ENCODE measurements around the gene IL7R.

The IL7R gene, protein sequence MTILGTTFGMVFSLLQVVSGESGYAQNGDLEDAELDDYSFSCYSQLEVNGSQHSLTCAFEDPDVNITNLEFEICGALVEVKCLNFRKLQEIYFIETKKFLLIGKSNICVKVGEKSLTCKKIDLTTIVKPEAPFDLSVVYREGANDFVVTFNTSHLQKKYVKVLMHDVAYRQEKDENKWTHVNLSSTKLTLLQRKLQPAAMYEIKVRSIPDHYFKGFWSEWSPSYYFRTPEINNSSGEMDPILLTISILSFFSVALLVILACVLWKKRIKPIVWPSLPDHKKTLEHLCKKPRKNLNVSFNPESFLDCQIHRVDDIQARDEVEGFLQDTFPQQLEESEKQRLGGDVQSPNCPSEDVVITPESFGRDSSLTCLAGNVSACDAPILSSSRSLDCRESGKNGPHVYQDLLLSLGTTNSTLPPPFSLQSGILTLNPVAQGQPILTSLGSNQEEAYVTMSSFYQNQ

DNA sequence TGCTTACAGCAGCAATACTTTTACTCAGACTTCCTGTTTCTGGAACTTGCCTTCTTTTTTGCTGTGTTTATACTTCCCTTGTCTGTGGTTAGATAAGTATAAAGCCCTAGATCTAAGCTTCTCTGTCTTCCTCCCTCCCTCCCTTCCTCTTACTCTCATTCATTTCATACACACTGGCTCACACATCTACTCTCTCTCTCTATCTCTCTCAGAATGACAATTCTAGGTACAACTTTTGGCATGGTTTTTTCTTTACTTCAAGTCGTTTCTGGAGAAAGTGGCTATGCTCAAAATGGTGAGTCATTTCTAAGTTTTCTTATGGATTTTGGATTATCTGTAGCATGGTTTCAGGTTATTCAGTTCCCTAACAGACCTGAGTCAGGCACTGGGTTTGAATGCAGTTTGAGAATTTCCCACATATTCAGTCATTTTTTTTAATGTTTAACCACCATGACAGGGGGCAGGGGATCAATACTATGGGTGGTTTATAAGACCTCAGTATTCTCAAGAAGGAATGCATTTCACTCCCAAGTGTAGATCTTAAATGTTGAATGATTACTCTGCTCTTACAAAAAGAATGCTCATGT, at the start of gene IL7R:
Gene IL7R, plus strand, starts transcription at position 127 of the 587 bp plus-strand sequence. Its CDS starts 87 bp downstream, at position 214.
- no peak for DNase-seq (ENCODE audit: low read depth in 2 of 2)

DNA sequence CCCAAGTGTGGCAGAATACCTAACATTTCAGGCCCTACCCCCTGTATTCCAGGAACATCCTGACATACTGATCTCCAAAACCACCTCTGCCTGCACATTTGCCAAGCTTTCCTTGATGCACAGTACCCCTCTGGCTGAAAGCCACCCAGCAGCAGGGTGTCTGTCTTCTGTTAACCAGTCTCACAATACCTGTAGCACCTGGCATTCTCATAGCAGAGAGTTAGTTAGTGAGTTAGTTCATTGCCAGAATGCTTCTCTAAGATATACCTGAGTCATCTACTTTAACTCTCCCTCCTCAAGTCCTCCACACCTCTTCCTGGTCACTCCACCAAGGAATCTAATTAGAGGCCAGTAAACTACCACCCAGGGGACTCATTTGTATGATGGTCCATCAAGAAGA, 46.1 kb upstream of the IL7R start:
- DNase-seq (ENCODE audit: low read depth in 2 of 2), result no peak

DNA sequence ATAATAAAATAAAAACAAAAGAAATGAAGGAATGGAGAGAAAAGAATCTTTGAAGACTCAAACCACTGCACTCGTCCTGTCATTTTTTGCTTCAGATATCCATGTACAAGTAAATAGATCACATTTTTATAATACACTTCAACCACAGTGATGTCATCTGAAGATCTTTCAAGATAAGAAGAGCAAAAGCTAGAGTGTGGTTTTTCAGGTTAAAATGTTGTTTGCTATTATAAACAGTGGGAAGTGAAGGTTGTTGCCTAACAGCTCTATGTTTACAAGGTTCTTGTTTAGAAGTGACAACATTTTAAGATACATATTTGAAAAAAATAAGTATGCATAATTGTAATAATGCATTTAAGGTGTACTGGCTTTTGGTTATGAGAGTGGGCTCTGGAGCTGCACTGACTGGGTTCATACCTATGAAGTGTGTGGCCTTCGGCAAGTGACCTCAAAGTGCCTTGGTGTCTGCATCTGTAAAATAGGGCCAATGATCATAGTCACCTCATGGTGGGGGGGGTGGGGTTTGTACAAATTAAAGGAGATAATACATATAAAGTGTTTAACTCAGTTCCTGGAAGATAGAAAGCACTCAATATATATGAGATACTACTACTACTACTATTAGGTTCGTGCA, 45.5 kb upstream of the IL7R start:
- no peak for DNase-seq (ENCODE audit: low read depth in 2 of 2)

DNA sequence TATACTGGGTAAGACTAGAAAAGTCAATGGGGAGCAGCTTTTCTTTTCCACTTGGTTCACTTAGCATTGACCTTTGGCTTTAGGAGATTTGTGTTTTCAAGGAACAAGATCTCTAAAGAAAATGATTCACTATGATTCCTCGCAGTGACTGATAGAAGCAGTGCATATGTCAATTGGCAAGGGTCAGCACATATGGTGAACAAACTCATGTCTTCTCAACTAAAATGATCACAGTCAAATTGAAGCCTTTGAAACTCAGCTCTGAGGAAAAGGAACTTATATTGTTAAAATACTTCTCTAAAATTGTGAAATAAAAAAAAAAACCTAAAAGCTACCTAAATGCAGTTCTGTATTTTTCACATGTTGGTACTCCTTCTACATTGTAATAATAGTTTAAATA, 43.2 kb upstream of the IL7R start:
- no peak for DNase-seq (ENCODE audit: low read depth in 2 of 2)

DNA sequence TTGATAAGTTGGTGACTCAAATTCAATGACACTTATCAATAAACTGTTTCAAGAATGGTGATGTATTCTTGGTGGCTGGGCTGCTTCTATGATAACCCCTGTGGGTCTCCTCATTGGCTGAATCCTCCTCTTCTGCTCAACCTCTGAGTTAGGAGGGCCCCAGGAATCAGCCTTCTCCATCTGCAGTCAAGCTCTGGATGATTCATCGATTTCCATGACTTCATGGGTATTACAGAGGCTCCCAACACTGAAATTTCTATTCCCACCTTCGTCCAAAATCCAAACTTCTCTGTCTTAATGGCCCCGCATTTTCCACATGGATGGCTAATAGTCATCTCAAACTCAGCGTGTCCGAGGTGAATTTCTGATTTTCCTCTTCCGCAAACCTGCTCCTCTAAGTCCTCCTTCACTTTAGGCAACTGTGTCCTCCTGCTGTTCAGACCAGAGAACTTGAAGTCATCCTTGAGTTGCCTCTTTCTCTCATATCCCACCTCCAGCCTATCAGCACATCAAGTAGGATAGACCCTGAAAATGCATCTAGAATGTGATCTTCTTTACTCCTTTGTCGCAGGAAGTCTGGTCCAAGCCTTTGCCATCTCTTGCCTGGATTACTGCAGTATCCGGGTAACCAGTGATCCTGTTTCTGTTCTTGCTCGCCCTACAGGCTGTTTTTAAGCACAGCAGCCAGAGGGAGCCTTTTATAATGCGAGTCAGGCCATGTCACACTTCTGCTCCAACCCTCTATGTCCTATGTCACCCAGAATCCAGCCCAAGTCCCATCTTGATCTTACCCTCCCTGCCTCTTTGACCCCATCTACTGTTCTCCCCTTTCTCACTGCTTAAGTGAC, 41.4 kb upstream of the IL7R start:
- DNase-seq (ENCODE audit: low read depth in 2 of 2), result no peak

DNA sequence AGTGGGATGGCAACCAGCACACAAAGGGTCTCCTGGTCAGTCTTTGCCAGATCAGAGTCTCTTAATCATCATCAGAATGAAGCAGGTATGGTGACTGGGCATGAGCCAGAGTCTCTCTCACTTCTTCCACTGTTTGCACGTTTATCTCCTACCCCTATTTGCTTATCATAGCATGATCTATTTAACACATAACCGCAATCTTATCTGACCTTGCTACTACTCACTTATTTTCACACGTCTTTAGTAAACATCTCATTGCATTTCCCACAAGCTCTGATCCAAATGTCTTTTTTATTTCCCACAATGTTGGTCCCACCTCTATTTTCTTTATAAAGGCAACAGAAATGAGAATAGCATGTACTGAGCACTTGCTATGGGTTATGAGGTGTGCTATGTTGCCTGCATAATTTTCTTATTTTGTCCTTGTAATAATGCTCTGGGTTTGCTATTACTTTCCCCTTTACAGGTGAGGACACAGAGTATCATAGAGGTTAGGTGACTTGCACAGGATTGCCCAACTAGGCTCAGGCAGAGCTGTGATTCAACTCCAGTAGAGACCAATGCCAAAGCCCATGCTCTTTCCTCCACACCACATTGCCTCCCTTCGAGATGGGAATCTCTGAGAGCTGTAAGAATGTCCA, 39.7 kb upstream of the IL7R start:
- no peak for DNase-seq (ENCODE audit: low read depth in 2 of 2)

DNA sequence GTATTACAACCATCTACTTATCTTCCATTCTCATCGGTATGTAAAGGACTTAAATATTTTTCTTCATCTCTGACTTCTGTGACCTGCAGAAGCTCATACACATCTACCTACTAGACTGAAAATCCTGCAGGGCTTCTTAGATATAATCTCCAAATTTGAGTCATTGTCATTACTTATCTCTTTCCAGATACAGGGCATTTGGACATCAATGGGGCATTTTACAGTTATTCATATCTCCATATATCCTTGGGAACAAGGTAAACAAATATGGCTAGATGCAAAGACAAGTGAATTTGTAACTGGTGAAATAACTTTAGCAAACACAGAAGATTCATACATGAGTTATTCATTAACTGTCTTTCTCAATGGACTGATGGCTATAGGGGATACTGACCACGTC, 37.7 kb upstream of the IL7R start:
- no peak for DNase-seq (ENCODE audit: low read depth in 2 of 2)

DNA sequence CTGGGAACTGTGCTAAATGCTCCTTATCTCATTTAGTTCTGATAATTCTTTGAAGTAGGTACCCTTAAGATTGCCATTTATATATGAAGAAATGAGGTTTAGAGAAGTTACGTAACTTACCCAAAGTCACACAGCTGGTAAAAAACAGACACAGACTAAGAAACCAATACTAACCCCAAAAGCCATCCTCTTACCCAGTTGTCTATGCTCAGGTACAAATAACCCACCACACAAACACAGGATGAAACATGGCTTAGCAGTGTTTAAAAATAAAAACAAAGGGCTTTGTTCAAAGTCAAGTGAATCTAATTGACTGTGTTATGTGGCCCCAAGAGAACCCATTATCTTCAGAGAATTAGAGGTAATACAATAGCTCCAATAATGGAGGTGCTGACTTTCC, 37.0 kb upstream of the IL7R start:
- no peak for DNase-seq (ENCODE audit: low read depth in 2 of 2)

DNA sequence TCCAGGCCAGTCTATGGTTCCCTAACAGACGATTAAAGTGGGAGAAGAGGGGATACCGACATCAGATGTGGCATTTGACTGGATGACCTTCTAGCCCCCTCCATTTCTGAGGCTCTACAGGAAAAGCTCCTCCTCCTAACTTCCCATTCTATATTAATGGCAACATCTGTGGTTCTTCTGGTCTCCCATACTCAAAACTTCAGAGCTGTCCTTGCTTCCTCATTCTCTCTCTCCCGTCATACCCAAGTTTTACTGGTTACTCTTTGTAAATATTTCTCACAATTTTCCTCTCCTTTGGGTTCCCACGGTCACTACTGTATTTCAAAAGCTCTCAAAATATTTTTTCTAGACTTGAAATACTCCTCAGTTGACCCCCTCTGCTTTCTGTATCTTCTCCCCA, 36.0 kb upstream of the IL7R start:
- DNase-seq (ENCODE audit: low read depth in 2 of 2), result no peak

DNA sequence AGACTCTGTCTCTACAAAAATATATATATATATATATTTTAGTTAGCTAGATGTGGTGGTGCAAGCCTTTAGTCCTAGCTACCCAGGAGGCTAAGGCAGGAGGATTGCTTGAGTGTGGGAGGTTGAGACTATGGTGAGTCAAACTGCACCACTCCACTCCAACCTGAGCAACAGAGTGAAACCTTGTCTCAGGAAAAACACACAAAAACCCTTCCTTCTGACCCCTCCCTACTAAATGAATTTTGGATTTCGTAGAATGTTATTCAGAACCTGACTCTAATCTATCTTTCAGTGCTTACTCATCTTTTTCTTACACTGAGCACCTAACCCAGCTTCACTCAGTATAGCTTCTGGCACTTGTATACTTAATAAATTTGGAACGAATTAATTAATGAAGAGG, 35.2 kb upstream of the IL7R start:
- DNase-seq (ENCODE audit: low read depth in 2 of 2), result no peak

DNA sequence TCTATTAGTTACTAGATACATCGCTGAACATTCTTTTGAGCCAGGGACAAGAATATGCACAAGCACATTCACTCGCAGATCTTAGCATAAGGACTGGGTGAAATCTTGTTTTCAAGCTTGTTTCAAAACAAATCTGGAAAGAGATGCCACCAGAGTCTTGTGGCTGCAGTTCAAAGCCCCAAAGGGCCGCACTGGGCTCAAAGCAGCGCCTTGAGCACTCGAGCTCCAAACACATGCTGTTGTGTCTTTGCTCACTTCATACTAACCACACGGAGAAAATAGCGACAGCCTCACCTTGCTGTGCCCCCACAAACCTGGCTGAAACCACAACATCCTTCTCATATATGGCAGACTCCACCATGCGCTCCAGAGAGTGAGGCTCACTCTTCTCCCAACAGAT, 34.2 kb upstream of the IL7R start:
- DNase-seq (ENCODE audit: low read depth in 2 of 2), result no peak

DNA sequence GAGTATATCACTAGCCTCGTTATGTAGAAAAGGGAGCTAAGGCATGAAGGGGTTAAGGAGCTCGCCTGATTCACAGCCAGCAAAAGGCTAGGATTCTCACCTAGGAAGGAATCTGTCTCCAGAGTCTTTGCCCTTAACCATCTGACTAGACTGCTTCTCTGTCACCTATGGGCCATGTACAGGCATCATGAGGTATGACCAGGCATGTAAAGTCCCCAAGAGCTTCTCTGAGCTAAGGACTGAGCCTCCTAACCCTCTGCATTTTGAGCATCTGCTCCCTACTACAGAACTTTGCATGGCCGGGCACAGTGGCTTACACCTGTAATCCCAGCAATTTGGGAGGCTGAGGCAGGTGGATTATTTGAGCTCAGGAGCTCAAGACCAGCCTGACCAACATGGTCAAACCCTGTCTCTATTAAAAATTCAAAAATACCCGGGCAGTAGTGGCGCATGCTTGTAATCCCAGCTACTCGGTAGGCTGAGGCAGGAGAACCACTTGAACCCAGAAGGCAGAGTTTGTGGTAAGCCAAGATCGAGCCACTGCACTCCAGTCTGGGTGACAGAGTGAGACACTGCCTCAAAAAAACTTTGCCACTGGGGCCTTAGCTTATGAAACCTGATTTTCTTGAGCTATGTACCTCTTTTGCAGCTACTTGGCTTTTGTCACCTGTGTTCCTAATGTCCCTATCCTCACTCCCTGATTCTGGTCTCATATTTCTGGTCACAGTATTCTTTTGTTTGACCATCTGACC, 33.2 kb upstream of the IL7R start:
- no peak for DNase-seq (ENCODE audit: low read depth in 2 of 2)

DNA sequence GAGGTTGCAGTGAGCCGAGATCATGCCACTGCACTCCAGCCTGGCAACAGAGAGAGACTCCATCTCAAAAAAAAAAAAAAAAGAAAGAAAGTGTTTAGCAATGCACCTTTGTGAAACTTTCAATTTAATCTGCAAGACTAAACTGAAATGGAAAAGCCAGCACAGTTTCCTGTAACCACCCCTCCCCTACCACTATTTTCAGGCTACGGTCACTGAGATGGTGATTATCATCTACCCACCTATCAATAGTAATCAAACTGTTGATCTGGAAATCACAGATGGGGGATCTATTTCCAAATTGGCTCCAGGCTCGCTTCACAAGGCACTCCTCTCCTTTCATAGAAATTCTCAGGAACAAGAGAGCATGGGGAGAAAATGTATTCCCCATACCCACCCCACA, 30.6 kb upstream of the IL7R start:
- no peak for DNase-seq (ENCODE audit: low read depth in 2 of 2)

DNA sequence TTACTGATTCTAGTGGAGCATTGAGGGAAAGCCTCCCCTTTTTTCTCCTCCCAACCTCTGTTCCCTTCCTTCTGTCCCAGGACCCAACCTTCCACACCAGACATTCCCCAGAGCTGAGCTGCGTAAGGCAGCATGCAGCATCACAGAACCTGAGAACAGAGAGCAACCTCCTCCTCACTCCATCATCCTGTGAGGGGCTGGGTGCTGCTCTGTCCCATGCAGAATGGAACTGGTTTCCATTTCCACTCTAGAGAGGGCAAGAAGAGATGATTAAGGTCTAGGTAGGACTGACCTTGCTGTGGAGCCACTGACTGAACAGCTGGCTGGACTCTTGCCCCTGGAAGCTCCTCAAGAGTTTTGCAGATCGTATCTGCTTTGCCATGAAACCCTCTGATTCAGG, 30.1 kb upstream of the IL7R start:
- DNase-seq (ENCODE audit: low read depth in 2 of 2), result no peak

DNA sequence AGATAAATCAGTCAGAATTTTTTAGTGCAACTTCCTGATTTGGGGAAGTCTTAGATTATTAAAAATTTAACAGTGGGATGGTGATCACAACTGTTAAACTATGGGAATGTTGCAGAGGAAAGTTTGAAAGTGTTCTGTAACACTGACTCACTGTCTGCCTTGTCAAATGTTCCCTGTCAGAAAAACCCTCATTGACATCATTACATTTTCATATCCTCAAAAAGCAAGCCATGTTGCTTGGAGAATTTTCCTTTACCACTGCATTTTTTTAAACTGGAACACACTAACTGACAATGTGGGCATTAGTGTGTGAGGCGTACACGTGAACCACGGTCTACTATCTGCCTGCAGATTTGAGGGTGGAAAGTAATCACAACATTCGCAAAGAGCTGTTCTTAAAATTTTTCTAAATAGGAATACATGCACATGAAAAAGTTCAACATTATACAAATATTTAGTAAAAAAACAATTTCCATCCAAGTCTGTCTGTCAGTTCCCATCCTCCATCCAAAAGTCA, 28.6 kb upstream of the IL7R start:
- no peak for DNase-seq (ENCODE audit: low read depth in 2 of 2)

DNA sequence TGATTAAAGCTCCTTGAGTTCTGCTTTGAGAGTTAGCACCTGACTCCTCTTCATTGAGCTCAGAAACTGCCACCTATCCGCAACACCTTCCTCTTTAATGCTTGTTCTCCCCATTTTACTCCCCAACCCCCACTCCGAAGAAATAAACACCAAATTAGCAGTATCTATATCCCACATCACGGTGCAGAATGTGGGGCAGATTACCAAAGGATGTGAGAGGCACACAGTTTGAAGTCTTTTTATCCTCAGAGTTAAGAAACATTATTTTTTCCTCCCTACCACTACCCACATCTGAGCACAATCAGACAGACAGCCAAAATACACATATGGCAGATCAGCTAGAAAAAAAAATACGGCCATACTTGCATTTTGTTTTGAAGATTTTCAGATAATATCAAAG, 26.1 kb upstream of the IL7R start:
- no peak for DNase-seq (ENCODE audit: low read depth in 2 of 2)

DNA sequence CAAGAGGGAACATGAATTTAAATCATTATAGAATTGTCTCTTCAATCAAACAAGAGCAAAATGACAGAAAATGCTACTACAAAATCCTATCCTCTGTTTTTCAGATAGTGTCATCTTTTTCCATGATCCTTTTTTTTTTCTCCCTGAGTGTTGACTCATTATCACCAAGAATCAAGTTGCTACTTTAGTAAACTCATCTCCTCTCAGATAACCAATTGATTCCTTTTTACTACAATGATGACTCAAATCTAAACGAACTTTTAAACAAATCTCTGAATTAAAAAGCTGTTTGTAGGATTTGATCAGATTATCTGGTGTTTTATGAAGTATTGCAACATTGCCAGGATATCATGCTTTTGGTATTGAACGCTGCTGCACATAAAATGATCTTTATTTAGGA, 23.9 kb upstream of the IL7R start:
- DNase-seq (ENCODE audit: low read depth in 2 of 2), result no peak

DNA sequence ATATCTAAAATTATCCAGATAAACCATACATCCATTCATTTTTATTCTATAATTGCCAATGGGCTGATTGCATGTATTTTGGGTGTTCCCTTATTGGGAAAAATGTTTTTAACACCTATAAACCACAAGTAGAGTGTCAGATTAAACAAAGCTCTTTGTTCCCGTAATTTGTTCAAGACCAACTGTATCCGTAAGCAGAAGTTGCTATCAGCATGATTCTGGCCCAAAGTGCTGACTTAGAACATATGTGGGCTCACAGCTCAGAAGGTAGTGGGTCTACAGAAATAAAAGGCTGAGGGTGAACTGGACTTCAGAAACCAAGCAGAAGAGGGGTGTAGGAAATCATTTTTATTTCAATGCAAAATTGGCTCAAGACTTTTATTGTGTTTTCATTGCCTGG, 23.5 kb upstream of the IL7R start:
- DNase-seq (ENCODE audit: low read depth in 2 of 2), result no peak

DNA sequence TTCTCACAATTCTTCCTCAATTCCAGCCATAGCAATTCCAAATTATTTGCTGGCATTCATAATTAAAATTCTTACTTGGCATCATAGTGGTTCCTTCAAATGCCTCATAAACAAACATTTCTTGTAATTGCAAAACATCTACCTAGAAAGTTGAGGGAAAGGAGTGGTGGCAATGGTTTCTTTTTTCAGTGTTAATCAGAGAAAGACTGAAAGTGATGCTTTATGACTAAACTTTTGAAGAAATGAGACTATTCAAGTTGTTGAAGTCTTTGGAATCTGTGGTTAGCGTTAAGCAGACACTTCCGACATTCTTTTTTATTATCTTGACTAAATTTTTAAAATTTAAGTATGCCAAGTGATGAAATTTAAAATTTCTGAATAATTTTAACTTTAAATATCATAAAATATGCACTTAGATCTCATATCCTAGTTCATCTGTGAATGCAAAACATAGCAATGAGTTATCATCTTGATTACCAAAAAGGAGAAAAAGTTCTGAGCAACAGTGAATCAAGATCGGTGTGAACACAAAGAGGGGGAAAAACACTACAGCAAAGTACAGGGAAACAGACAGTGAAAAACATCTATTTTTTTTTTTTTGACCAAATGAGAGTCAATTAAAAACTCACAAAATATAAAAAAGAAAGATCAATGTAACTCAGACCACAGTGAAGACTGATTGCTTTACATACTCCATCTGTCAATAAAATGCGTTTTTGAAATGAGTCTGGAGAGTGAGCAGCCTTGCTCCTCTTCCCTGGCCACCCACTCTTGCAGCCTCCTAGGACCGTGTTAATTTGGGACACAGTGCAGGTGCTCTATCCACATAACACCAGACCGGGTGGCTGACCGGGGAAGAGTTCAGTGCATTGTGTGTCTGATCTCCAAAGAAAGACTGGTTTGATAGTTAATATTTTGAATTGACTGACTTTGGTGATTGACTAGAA, 20.6 kb upstream of the IL7R start:
- DNase-seq (ENCODE audit: low read depth in 2 of 2), result no peak

Data from stimulated activated CD8-positive, alpha-beta memory T cell treated with anti-CD3 and anti-CD28 coated beads, Interleukin-7, amount 100 ng/mL, for 1 hour (primary cell).